ENCODE data around the gene TMEM185B. TPM values are rescaled to one million over a fixed set of nuclear protein-coding genes. Genes with fewer than 3 reads are reported as not detected.
"Not testable (repeated sequence)": the region's sequence is repeated elsewhere in the genome, so short reads cannot be mapped to it uniquely, and the experiment has no call there.

TMEM185B gene
- total RNA-seq, 3 donors from 2014 or later, result 35.0 to 38.4 (median 36.3) TPM

GRCh38 chr2:120220756-120221155 is 2.4 kb downstream of the TMEM185B start:
- Mint-ChIP-seq H3K36me3 (ENCODE audit: insufficient read depth) (peaks cover 47% of the 10 kb centered on the region), H3K9me3 (peaks cover 3% of the 10 kb centered on the region), H3K4me3 (peak overlapping the region; percentile 77), H3K4me1 (ENCODE audit: low read depth) (peaks cover 42% of the 10 kb centered on the region), H3K27me3 (ENCODE audit: low read depth) (no peaks in the 10 kb centered on the region)
- DNase-seq (no peak), ATAC-seq (no peak)

GRCh38 chr2:120219766-120220165 is 3.4 kb downstream of the TMEM185B start:
- Mint-ChIP-seq H3K4me1 (ENCODE audit: low read depth) (peaks cover 42% of the 10 kb centered on the region), H3K9me3 (peaks cover 3% of the 10 kb centered on the region), H3K36me3 (ENCODE audit: insufficient read depth) (peaks cover 47% of the 10 kb centered on the region), H3K4me3 (no peak overlapping the region), H3K27me3 (ENCODE audit: low read depth) (no peaks in the 10 kb centered on the region)
- ATAC-seq, result no peak
- DNase-seq, result no peak

GRCh38 chr2:120219291-120219690 is 3.9 kb downstream of the TMEM185B start:
- Mint-ChIP-seq H3K36me3 (ENCODE audit: insufficient read depth) (peaks cover 47% of the 10 kb centered on the region), H3K9me3 (peaks cover 3% of the 10 kb centered on the region), H3K4me1 (ENCODE audit: low read depth) (peaks cover 38% of the 10 kb centered on the region), H3K4me3 (no peak overlapping the region), H3K27me3 (ENCODE audit: low read depth) (no peaks in the 10 kb centered on the region)
- ATAC-seq (no peak), DNase-seq (no peak)

GRCh38 chr2:120218181-120218580 is 5.0 kb downstream of the TMEM185B start:
- DNase-seq (no peak), ATAC-seq (no peak)
- H3K36me3 Mint-ChIP-seq (ENCODE audit: insufficient read depth), result peaks cover 47% of the 10 kb centered on the region
- peaks cover 3% of the 10 kb centered on the region for H3K9me3 Mint-ChIP-seq
- no peak overlapping the region for H3K4me3 Mint-ChIP-seq
- H3K27me3 Mint-ChIP-seq (ENCODE audit: low read depth), result no peaks in the 10 kb centered on the region
- H3K4me1 Mint-ChIP-seq (ENCODE audit: low read depth), result peaks cover 31% of the 10 kb centered on the region

GRCh38 chr2:120210270-120210693 is 12.9 kb downstream of the TMEM185B start:
- DNase-seq (no peak), ATAC-seq (peak; percentile 31 to 32)
- H3K27me3 Mint-ChIP-seq (ENCODE audit: low read depth), result no peaks in the 10 kb centered on the region
- no peaks in the 10 kb centered on the region for H3K4me1 Mint-ChIP-seq (ENCODE audit: low read depth)
- H3K9me3 Mint-ChIP-seq, result no peaks in the 10 kb centered on the region
- no peaks in the 10 kb centered on the region for H3K36me3 Mint-ChIP-seq (ENCODE audit: insufficient read depth)
- peak overlapping the region; percentile 26 for H3K4me3 Mint-ChIP-seq

GRCh38 chr2:120209427-120210269 is 13.6 kb downstream of the TMEM185B start:
- no peaks in the 10 kb centered on the region for H3K27me3 Mint-ChIP-seq (ENCODE audit: low read depth)
- ATAC-seq, result peak in 1 of 2 donors; percentile 19

GRCh38 chr2:120208381-120209353 is 14.5 kb downstream of the TMEM185B start:
- no peak for DNase-seq
- no peak overlapping the region for H3K4me3 Mint-ChIP-seq

More at GRCh38 chr2:120209427-120210269, 13.6 kb downstream of the TMEM185B start:
- no peak for DNase-seq
- no peaks in the 10 kb centered on the region for H3K9me3 Mint-ChIP-seq
- no peaks in the 10 kb centered on the region for H3K4me1 Mint-ChIP-seq (ENCODE audit: low read depth)
- no peak overlapping the region for H3K4me3 Mint-ChIP-seq
- H3K36me3 Mint-ChIP-seq (ENCODE audit: insufficient read depth), result no peaks in the 10 kb centered on the region

GRCh38 chr2:120206022-120206581 is 17.1 kb downstream of the TMEM185B start:
- H3K36me3 Mint-ChIP-seq (ENCODE audit: insufficient read depth), result no peaks in the 10 kb centered on the region
- peak; percentile 17 to 45 for ATAC-seq
- H3K4me1 Mint-ChIP-seq (ENCODE audit: low read depth), result no peaks in the 10 kb centered on the region
- DNase-seq, result no peak
- no peaks in the 10 kb centered on the region for H3K9me3 Mint-ChIP-seq
- H3K4me3 Mint-ChIP-seq, result no peak overlapping the region
- no peaks in the 10 kb centered on the region for H3K27me3 Mint-ChIP-seq (ENCODE audit: low read depth)

More at GRCh38 chr2:120208381-120209353, 14.5 kb downstream of the TMEM185B start:
- Mint-ChIP-seq H3K4me1 (ENCODE audit: low read depth) (no peaks in the 10 kb centered on the region), H3K9me3 (no peaks in the 10 kb centered on the region), H3K36me3 (ENCODE audit: insufficient read depth) (no peaks in the 10 kb centered on the region), H3K27me3 (ENCODE audit: low read depth) (no peaks in the 10 kb centered on the region)
- no peak for ATAC-seq

GRCh38 chr2:120204945-120205670 is 18.1 kb downstream of the TMEM185B start:
- no peaks in the 10 kb centered on the region for H3K9me3 Mint-ChIP-seq
- no peaks in the 10 kb centered on the region for H3K4me1 Mint-ChIP-seq (ENCODE audit: low read depth)
- no peak for DNase-seq
- no peaks in the 10 kb centered on the region for H3K27me3 Mint-ChIP-seq (ENCODE audit: low read depth)
- H3K36me3 Mint-ChIP-seq (ENCODE audit: insufficient read depth), result no peaks in the 10 kb centered on the region
- no peak for ATAC-seq
- no peak overlapping the region for H3K4me3 Mint-ChIP-seq

- no peaks in the 10 kb centered on the region for H3K36me3 Mint-ChIP-seq (ENCODE audit: insufficient read depth)
- H3K9me3 Mint-ChIP-seq, result no peaks in the 10 kb centered on the region
- DNase-seq (no peak), ATAC-seq (no peak)
- H3K4me3 Mint-ChIP-seq, result no peak overlapping the region
- H3K4me1 Mint-ChIP-seq (ENCODE audit: low read depth), result no peaks in the 10 kb centered on the region
- H3K27me3 Mint-ChIP-seq (ENCODE audit: low read depth), result no peaks in the 10 kb centered on the region
Measured at GRCh38 chr2:120204417-120204816, 18.8 kb downstream of the TMEM185B start.

- H3K4me1 Mint-ChIP-seq (ENCODE audit: low read depth), result no peaks in the 10 kb centered on the region
- no peak overlapping the region for H3K4me3 Mint-ChIP-seq
- peaks cover under 1% of the 10 kb centered on the region for H3K9me3 Mint-ChIP-seq
- DNase-seq, result no peak
- H3K36me3 Mint-ChIP-seq (ENCODE audit: insufficient read depth), result no peaks in the 10 kb centered on the region
- no peaks in the 10 kb centered on the region for H3K27me3 Mint-ChIP-seq (ENCODE audit: low read depth)
- ATAC-seq, result no peak
Measured at GRCh38 chr2:120204022-120204405, 19.2 kb downstream of the TMEM185B start.

GRCh38 chr2:120203251-120204021 is 19.8 kb downstream of the TMEM185B start:
- no peaks in the 10 kb centered on the region for H3K27me3 Mint-ChIP-seq (ENCODE audit: low read depth)
- H3K36me3 Mint-ChIP-seq (ENCODE audit: insufficient read depth), result peaks cover 2% of the 10 kb centered on the region
- no peak overlapping the region for H3K4me3 Mint-ChIP-seq
- no peak for ATAC-seq
- peaks cover 4% of the 10 kb centered on the region for H3K9me3 Mint-ChIP-seq
- H3K4me1 Mint-ChIP-seq (ENCODE audit: low read depth), result no peaks in the 10 kb centered on the region
- no peak for DNase-seq

GRCh38 chr2:120199817-120200459 is 23.3 kb downstream of the TMEM185B start:
- not testable (repeated sequence) for H3K4me1 Mint-ChIP-seq (ENCODE audit: low read depth); DNase-seq; H3K36me3 Mint-ChIP-seq (ENCODE audit: insufficient read depth); H3K4me3 Mint-ChIP-seq; H3K9me3 Mint-ChIP-seq; ATAC-seq; H3K27me3 Mint-ChIP-seq (ENCODE audit: low read depth)

Measured in activated T-cell treated with anti-CD3 and anti-CD28 coated beads, Interleukin-2, amount 50 U/mL, for 4 hours (primary cell).